ENCODE measurements around the gene FAM53B. TPM values are rescaled to one million over a fixed set of nuclear protein-coding genes. Genes with fewer than 3 reads are reported as not detected.
A peak's percentile ranks its signal among the peaks of the same experiment; 100 is the strongest.

The FAM53B gene
- total and polyA plus RNA-seq, 4 donors: 5.1 to 20.6 (median 9.6) TPM

- H3K27me3 ChIP-seq (ENCODE audit: control insufficient read depth in 1 of 2, insufficient read depth in 2 of 2, low read length in 1 of 2): no peaks in the 10 kb centered on the region
- ATAC-seq (ENCODE audit: low FRiP score) (no peak), DNase-seq (no peak)
- H3K4me1 ChIP-seq (ENCODE audit: control insufficient read depth in 1 of 2, insufficient read depth in 2 of 2, low read length in 2 of 2): peaks cover 0 to 2% of the 10 kb centered on the region in 2 donors
- H3K9me3 ChIP-seq (ENCODE audit: control insufficient read depth, low read length): no peaks in the 10 kb centered on the region
- WGBS, 2 donors: 55 to 61% methylated on average over 4 of the region's 4 CpGs
- H3K36me3 ChIP-seq (ENCODE audit: control insufficient read depth in 1 of 2, insufficient read depth in 2 of 2, low read length in 1 of 2): peaks cover 0 to 1% of the 10 kb centered on the region in 2 donors
- intact Hi-C loops (cut with DNase I): loop anchor here in 1 of 2 donors (2.0 kb wide), 1 partner anchor 204 kb away; no protein-coding TSS in a partner anchor
- H3K4me3 ChIP-seq (ENCODE audit: low read length in 2 of 2): no peak overlapping the region
- no peak overlapping the region for H3K27ac ChIP-seq (ENCODE audit: low read depth in 1 of 2, low read length in 2 of 2)
Observed at GRCh38 chr10:124745252-124745651, 1.1 kb upstream of the FAM53B start.

GRCh38 chr10:124743191-124744101 lies 732 bp downstream of the FAM53B start:
- Histone ChIP-seq H3K27me3 (ENCODE audit: control insufficient read depth in 1 of 2, insufficient read depth in 2 of 2, low read length in 1 of 2) (no peaks in the 10 kb centered on the region), H3K4me1 (ENCODE audit: control insufficient read depth in 1 of 2, insufficient read depth in 2 of 2, low read length in 2 of 2) (peaks cover 0 to 2% of the 10 kb centered on the region in 2 donors), H3K4me3 (ENCODE audit: low read length in 2 of 2) (peak overlapping the region; percentile 94 to 95), H3K27ac (ENCODE audit: low read depth in 1 of 2, low read length in 2 of 2) (no peak overlapping the region), H3K36me3 (ENCODE audit: control insufficient read depth in 1 of 2, insufficient read depth in 2 of 2, low read length in 1 of 2) (peaks cover 0 to 1% of the 10 kb centered on the region in 2 donors), H3K9me3 (ENCODE audit: control insufficient read depth, low read length) (no peaks in the 10 kb centered on the region)
- peak in 1 of 2 donors; percentile 83 for DNase-seq
- peak; percentile 48 for ATAC-seq (ENCODE audit: low FRiP score)
- intact Hi-C loops (cut with DNase I): loop anchor here (2.0 to 5.0 kb wide), 4 partner anchors 96 to 211 kb away; no protein-coding TSS in a partner anchor
- 0 to 1% methylated on average over 84 to 101 of the region's 101 CpGs for WGBS, 2 donors

- 9 to 15% methylated on average over 41 to 42 of the region's 42 CpGs for WGBS, 2 donors
- DNase-seq (peak in 1 of 2 donors; percentile 44), ATAC-seq (ENCODE audit: low FRiP score) (no peak)
- Histone ChIP-seq H3K4me1 (ENCODE audit: control insufficient read depth in 1 of 2, insufficient read depth in 2 of 2, low read length in 2 of 2) (peaks cover 0 to 2% of the 10 kb centered on the region in 2 donors), H3K27ac (ENCODE audit: low read depth in 1 of 2, low read length in 2 of 2) (no peak overlapping the region), H3K4me3 (ENCODE audit: low read length in 2 of 2) (peak overlapping the region in 1 of 2 donors; percentile 95), H3K27me3 (ENCODE audit: control insufficient read depth in 1 of 2, insufficient read depth in 2 of 2, low read length in 1 of 2) (no peaks in the 10 kb centered on the region), H3K36me3 (ENCODE audit: control insufficient read depth in 1 of 2, insufficient read depth in 2 of 2, low read length in 1 of 2) (no peaks in the 10 kb centered on the region), H3K9me3 (ENCODE audit: control insufficient read depth, low read length) (no peaks in the 10 kb centered on the region)
- intact Hi-C loops (cut with DNase I): loop anchor here (5.0 kb wide), 3 partner anchors 95 to 210 kb away; no protein-coding TSS in a partner anchor
Observed at GRCh38 chr10:124742413-124743190, 1.6 kb downstream of the FAM53B start.

- Histone ChIP-seq H3K27ac (ENCODE audit: low read depth in 1 of 2, low read length in 2 of 2) (no peak overlapping the region), H3K36me3 (ENCODE audit: control insufficient read depth in 1 of 2, insufficient read depth in 2 of 2, low read length in 1 of 2) (no peaks in the 10 kb centered on the region), H3K27me3 (ENCODE audit: control insufficient read depth in 1 of 2, insufficient read depth in 2 of 2, low read length in 1 of 2) (no peaks in the 10 kb centered on the region), H3K4me3 (ENCODE audit: low read length in 2 of 2) (no peak overlapping the region), H3K4me1 (ENCODE audit: control insufficient read depth in 1 of 2, insufficient read depth in 2 of 2, low read length in 2 of 2) (peaks cover 0 to 2% of the 10 kb centered on the region in 2 donors), H3K9me3 (ENCODE audit: control insufficient read depth, low read length) (no peaks in the 10 kb centered on the region)
- intact Hi-C loops (cut with DNase I): loop anchor here (5.0 kb wide), 3 partner anchors 95 to 210 kb away; no protein-coding TSS in a partner anchor
- DNase-seq (peak; percentile 49 to 73), ATAC-seq (ENCODE audit: low FRiP score) (no peak)
- 58 to 68% methylated on average over 9 of the region's 9 CpGs for WGBS, 2 donors
Observed at GRCh38 chr10:124741922-124742412, 2.2 kb downstream of the FAM53B start.

- ATAC-seq (ENCODE audit: low FRiP score): peak; percentile 84
- WGBS, 2 donors: 24 to 25% methylated on average over 13 of the region's 13 CpGs
- DNase-seq: peak; percentile 92 to 93
- intact Hi-C loops (cut with DNase I): loop anchor here (5.0 kb wide), 3 partner anchors 94 to 209 kb away; no protein-coding TSS in a partner anchor
- Histone ChIP-seq H3K4me3 (ENCODE audit: low read length in 2 of 2) (no peak overlapping the region), H3K36me3 (ENCODE audit: control insufficient read depth in 1 of 2, insufficient read depth in 2 of 2, low read length in 1 of 2) (no peaks in the 10 kb centered on the region), H3K9me3 (ENCODE audit: control insufficient read depth, low read length) (no peaks in the 10 kb centered on the region), H3K4me1 (ENCODE audit: control insufficient read depth in 1 of 2, insufficient read depth in 2 of 2, low read length in 2 of 2) (peaks cover 0 to 2% of the 10 kb centered on the region in 2 donors), H3K27ac (ENCODE audit: low read depth in 1 of 2, low read length in 2 of 2) (no peak overlapping the region), H3K27me3 (ENCODE audit: control insufficient read depth in 1 of 2, insufficient read depth in 2 of 2, low read length in 1 of 2) (no peaks in the 10 kb centered on the region)
Observed at GRCh38 chr10:124741281-124741921, 2.8 kb downstream of the FAM53B start.

GRCh38 chr10:124740369-124741280 lies 3.6 kb downstream of the FAM53B start:
- H3K4me1 ChIP-seq (ENCODE audit: control insufficient read depth in 1 of 2, insufficient read depth in 2 of 2, low read length in 2 of 2): peaks cover 0 to 2% of the 10 kb centered on the region in 2 donors
- H3K9me3 ChIP-seq (ENCODE audit: control insufficient read depth, low read length): no peaks in the 10 kb centered on the region
- H3K36me3 ChIP-seq (ENCODE audit: control insufficient read depth in 1 of 2, insufficient read depth in 2 of 2, low read length in 1 of 2): no peaks in the 10 kb centered on the region
- no peaks in the 10 kb centered on the region for H3K27me3 ChIP-seq (ENCODE audit: control insufficient read depth in 1 of 2, insufficient read depth in 2 of 2, low read length in 1 of 2)
- H3K27ac ChIP-seq (ENCODE audit: low read depth in 1 of 2, low read length in 2 of 2): no peak overlapping the region
- WGBS, 2 donors: 14 to 18% methylated on average over 18 of the region's 18 CpGs
- intact Hi-C loops (cut with DNase I): loop anchor here (5.0 kb wide), 3 partner anchors 93 to 208 kb away; no protein-coding TSS in a partner anchor
- ATAC-seq (ENCODE audit: low FRiP score) (peak; percentile 45), DNase-seq (peak in 1 of 2 donors; percentile 84)
- H3K4me3 ChIP-seq (ENCODE audit: low read length in 2 of 2): no peak overlapping the region

- H3K4me3 ChIP-seq (ENCODE audit: low read length in 2 of 2): no peak overlapping the region
- no peak for DNase-seq
- H3K9me3 ChIP-seq (ENCODE audit: control insufficient read depth, low read length): no peaks in the 10 kb centered on the region
- WGBS, 2 donors: 12 to 16% methylated on average over 7 of the region's 7 CpGs
- intact Hi-C loops (cut with DNase I): loop anchor here (5.0 kb wide), 3 partner anchors 93 to 208 kb away; no protein-coding TSS in a partner anchor
- H3K36me3 ChIP-seq (ENCODE audit: control insufficient read depth in 1 of 2, insufficient read depth in 2 of 2, low read length in 1 of 2): no peaks in the 10 kb centered on the region
- ATAC-seq (ENCODE audit: low FRiP score): no peak
- no peaks in the 10 kb centered on the region for H3K27me3 ChIP-seq (ENCODE audit: control insufficient read depth in 1 of 2, insufficient read depth in 2 of 2, low read length in 1 of 2)
- no peak overlapping the region for H3K27ac ChIP-seq (ENCODE audit: low read depth in 1 of 2, low read length in 2 of 2)
- H3K4me1 ChIP-seq (ENCODE audit: control insufficient read depth in 1 of 2, insufficient read depth in 2 of 2, low read length in 2 of 2): peaks cover 0 to 2% of the 10 kb centered on the region in 2 donors
Observed at GRCh38 chr10:124739986-124740368, 4.2 kb downstream of the FAM53B start.

Measured in aorta (tissue), 5 donors.